Neural cell (in vitro differentiated cells): ENCODE data around the gene WDR1. TPM values are rescaled to one million over a fixed set of nuclear protein-coding genes. Genes with fewer than 3 reads are reported as not detected.

ENCODE experiments used
- H2AFZ ChIP-seq: fragments of 200-600, 300-800 bp; sonication (generic), shearing (Covaris generic); 2 replicates; pipeline ENCODE4 v1.6.0; 2014; ENCODE audit warnings: low read depth, mild to moderate bottlenecking, antibody characterized with exemption, low read length, moderate library complexity
- H3F3A ChIP-seq: fragments of 200-600 bp; shearing (Covaris generic); 2 replicates; pipeline ENCODE4 v1.6.1; 2016; ENCODE audit warnings: mild to moderate bottlenecking, moderate library complexity, mixed read lengths, antibody characterized with exemption, low read length; ENCODE audit not compliant: insufficient read depth, poor library complexity, severe bottlenecking
- H3K27ac ChIP-seq: fragments of 200-600, 300-800 bp; sonication (generic), shearing (Covaris generic); 2 replicates; pipeline ENCODE4 v1.5.1; 2014; ENCODE audit warnings: mild to moderate bottlenecking, low read length, moderate library complexity
- H3K27me3 ChIP-seq: fragments of 300-800, 200-600 bp; sonication (generic), shearing (Covaris generic); 2 replicates; pipeline ENCODE4 v1.6.0; 2014; ENCODE audit warnings: mild to moderate bottlenecking, low read depth, low read length, moderate library complexity; ENCODE audit not compliant: insufficient read depth
- H3K36me3 ChIP-seq: fragments of 300-800, 200-600 bp; sonication (generic), shearing (Covaris generic); 2 replicates; pipeline ENCODE4 v1.5.1; 2014; ENCODE audit warnings: mild to moderate bottlenecking, antibody characterized with exemption, low read length, moderate library complexity; ENCODE audit not compliant: insufficient read depth
- H3K4me2 ChIP-seq: fragments of 300-800, 200-600 bp; sonication (generic), shearing (Covaris generic); 2 replicates; pipeline ENCODE4 v1.6.0; 2014; ENCODE audit warnings: mild to moderate bottlenecking, low read length
- H3K4me3 ChIP-seq: fragments of 300-800, 200-600 bp; sonication (generic), shearing (Covaris generic); 2 replicates; pipeline ENCODE4 v1.5.1; 2014; ENCODE audit warnings: mild to moderate bottlenecking, low read length, moderate library complexity
- H3K79me2 ChIP-seq: fragments of 200-600 bp; shearing (Covaris generic); replicated peaks from 2 replicates; pipeline ENCODE4 v1.6.0; 2014; ENCODE audit warnings: mild to moderate bottlenecking, low read length, moderate library complexity; ENCODE audit not compliant: insufficient read depth
- H3K9ac ChIP-seq: fragments of 300-800, 200-600 bp; sonication (generic), shearing (Covaris generic); 2 replicates; pipeline ENCODE4 v1.6.1; 2016; ENCODE audit warnings: mild to moderate bottlenecking, low read length, mixed read lengths
- H3K9me2 ChIP-seq: fragments of 200-600 bp; shearing (Covaris generic); 2 replicates; pipeline ENCODE4 v1.6.1; 2016; ENCODE audit warnings: mild to moderate bottlenecking, low read length, mixed read lengths; ENCODE audit not compliant: insufficient read depth
- H3K9me3 ChIP-seq: fragments of 200-600, 300-800 bp; sonication (generic), shearing (Covaris generic); 2 replicates; pipeline ENCODE4 v1.6.1; 2016; ENCODE audit warnings: mild to moderate bottlenecking, mixed run types, low read length, moderate library complexity, mixed read lengths
- H4K20me1 ChIP-seq: fragments of 200-600 bp; shearing (Covaris generic); 2 replicates; pipeline ENCODE4 v1.6.1; 2016; ENCODE audit warnings: mild to moderate bottlenecking, mixed run types; ENCODE audit not compliant: insufficient read depth
- CTCF ChIP-seq: fragments of 450-650 bp; IDR thresholded peaks from 2 replicates; pipeline ENCODE4 v1.5.1; 2014; ENCODE audit warnings: antibody characterized with exemption, mild to moderate bottlenecking, moderate library complexity; ENCODE audit not compliant: poor library complexity, severe bottlenecking
- EP300 ChIP-seq: fragments of 450-650 bp; conservative IDR thresholded peaks from 2 replicates; pipeline ENCODE4 v1.6.1; 2014; ENCODE audit warnings: antibody characterized with exemption, mild to moderate bottlenecking, moderate library complexity; ENCODE audit not compliant: poor library complexity, severe bottlenecking
- EZH2 ChIP-seq: fragments of 200-600, 300-800 bp; shearing (Covaris generic), sonication (generic); IDR thresholded peaks from 2 replicates; pipeline ENCODE4 v1.6.1; 2014; ENCODE audit warnings: antibody characterized with exemption, low read length, borderline replicate concordance, mild to moderate bottlenecking; ENCODE audit not compliant: insufficient read depth, poor library complexity, severe bottlenecking
- MXI1 ChIP-seq: fragments of 450-650 bp; conservative IDR thresholded peaks from 2 replicates; pipeline ENCODE4 v1.6.1; 2014; ENCODE audit warnings: antibody characterized with exemption, mild to moderate bottlenecking; ENCODE audit not compliant: poor library complexity, severe bottlenecking
- POLR2AphosphoS5 ChIP-seq: IDR thresholded peaks from 2 replicates; pipeline ENCODE4 v1.6.1; 2012
- RAD21 ChIP-seq: fragments of 450-650 bp; conservative IDR thresholded peaks from 2 replicates; pipeline ENCODE4 v1.6.1; 2014; ENCODE audit warnings: antibody characterized with exemption, mild to moderate bottlenecking, moderate library complexity
- REST ChIP-seq: IDR thresholded peaks from 2 replicates; pipeline ENCODE4 v1.6.1; 2012; ENCODE audit warnings: borderline replicate concordance
- SMC3 ChIP-seq: fragments of 450-650 bp; conservative IDR thresholded peaks from 2 replicates; pipeline ENCODE4 v1.6.1; 2014; ENCODE audit warnings: antibody characterized with exemption, mild to moderate bottlenecking, moderate library complexity; ENCODE audit not compliant: poor library complexity
- TAF1 ChIP-seq: IDR thresholded peaks from 2 replicates; pipeline ENCODE4 v1.6.1; 2012; ENCODE audit warnings: low read depth
- polyA plus RNA-seq: library from polyadenylated mRNA; depleted of rRNA; stranded (reverse); fragments of >200 nt; gene quantifications from 2 replicates; pipeline ENCODE4 v1.2.3, GENCODE V29; 2014

Gene WDR1
- polyA plus RNA-seq, 1 donor from 2014 or later = 106 TPM

- Histone ChIP-seq H2AFZ (no peak overlapping the region), H3F3A (no peaks in the 10 kb centered on the region), H3K9ac (no peak overlapping the region), H3K36me3 (no peaks in the 10 kb centered on the region), H3K4me2 (no peak overlapping the region), H3K27ac (no peak overlapping the region), H3K79me2 (no peaks in the 10 kb centered on the region), H3K9me2 (no peaks in the 10 kb centered on the region), H3K27me3 (no peaks in the 10 kb centered on the region), H4K20me1 (no peaks in the 10 kb centered on the region), H3K9me3 (no peaks in the 10 kb centered on the region), H3K4me3 (no peak overlapping the region)
- TF ChIP-seq RAD21 = no peak
- TF ChIP-seq CTCF = no peak
- no peak for TF ChIP-seq MXI1
- TF ChIP-seq POLR2AphosphoS5 = no peak
- no peak for TF ChIP-seq SMC3
- no peak for TF ChIP-seq EP300
- TF ChIP-seq REST = no peak
- TF ChIP-seq EZH2 = no peak
- no peak for TF ChIP-seq TAF1
Observed at GRCh38 chr4:10159671-10160070, 43.1 kb upstream of the WDR1 start.

- no peak overlapping the region for H3K27ac ChIP-seq
- no peaks in the 10 kb centered on the region for H3K9me3 ChIP-seq
- TF ChIP-seq EP300 = no peak
- no peak for TF ChIP-seq RAD21
- TF ChIP-seq SMC3 = no peak
- no peak for TF ChIP-seq EZH2
- no peak for TF ChIP-seq TAF1
- no peak for TF ChIP-seq POLR2AphosphoS5
- no peak for TF ChIP-seq MXI1
- no peak for TF ChIP-seq REST
- no peak for TF ChIP-seq CTCF
- no peaks in the 10 kb centered on the region for H3K27me3 ChIP-seq
- H3K9me2 ChIP-seq = no peaks in the 10 kb centered on the region
- no peaks in the 10 kb centered on the region for H4K20me1 ChIP-seq
- no peak overlapping the region for H2AFZ ChIP-seq
- no peak overlapping the region for H3K9ac ChIP-seq
- no peaks in the 10 kb centered on the region for H3K79me2 ChIP-seq
- H3F3A ChIP-seq = no peaks in the 10 kb centered on the region
- no peak overlapping the region for H3K4me3 ChIP-seq
- H3K36me3 ChIP-seq = no peaks in the 10 kb centered on the region
- no peak overlapping the region for H3K4me2 ChIP-seq
Observed at GRCh38 chr4:10158333-10158942, 41.8 kb upstream of the WDR1 start.
